Omental fat pad (tissue), 4 donors: ENCODE measurements around the gene DNMBP. TPM values are rescaled to one million over a fixed set of nuclear protein-coding genes. Genes with fewer than 3 reads are reported as not detected.
"Not testable (repeated sequence)": the region's sequence is repeated elsewhere in the genome, so short reads cannot be mapped to it uniquely, and the experiment has no call there.

Source experiments
- ATAC-seq: fragments of 150-250 bp; one replicate; pipeline ENCODE4 v1.9.1; 2016; ENCODE audit warnings: mild to moderate bottlenecking, moderate library complexity; ENCODE audit not compliant: low FRiP score
- DNase-seq: peaks from one replicate; pipeline ENCODE4 v3.0.0-alpha.2; 2019; ENCODE audit warnings: low spot score
- total RNA-seq, 4 donors: library from RNA; depleted of rRNA; stranded (reverse); fragments of >200 nt; gene quantifications; one replicate each; pipeline ENCODE4 v1.1.0, GENCODE V29; 2016
- TF ChIP-seq, protein P1 (sequence below), 3 donors: fragments of 450-650 bp; IDR thresholded peaks; one replicate each; pipeline ENCODE4 v1.5.1; 2016 to 2017; ENCODE audit warnings: antibody characterized with exemption in 3 of 3, mild to moderate bottlenecking in 3 of 3, moderate library complexity in 2 of 3

The DNMBP gene
- total RNA-seq, 4 donors from 2014 or later = 17.5 to 41.3 (median 29.6) TPM

DNA sequence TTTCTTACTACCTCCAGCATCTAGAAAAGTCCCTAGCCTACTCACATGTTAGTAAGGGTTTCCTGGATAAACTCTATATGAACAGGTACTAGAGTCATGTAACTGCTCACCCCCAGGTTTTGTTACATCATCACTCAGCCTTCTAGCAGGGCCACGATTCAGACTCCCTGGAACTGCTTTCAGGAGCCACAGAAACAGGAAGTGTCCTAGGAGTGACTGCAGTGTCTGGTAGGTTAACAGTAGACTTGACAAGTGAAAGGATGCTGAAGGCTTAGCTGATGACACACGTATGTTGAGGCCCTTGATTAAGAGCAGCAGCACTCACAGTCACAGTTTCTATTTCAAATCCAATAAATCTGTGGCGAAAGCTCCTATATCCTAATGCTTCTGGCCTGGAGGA is 101.2 kb downstream of the DNMBP start:
- TF ChIP-seq, protein P1, sequence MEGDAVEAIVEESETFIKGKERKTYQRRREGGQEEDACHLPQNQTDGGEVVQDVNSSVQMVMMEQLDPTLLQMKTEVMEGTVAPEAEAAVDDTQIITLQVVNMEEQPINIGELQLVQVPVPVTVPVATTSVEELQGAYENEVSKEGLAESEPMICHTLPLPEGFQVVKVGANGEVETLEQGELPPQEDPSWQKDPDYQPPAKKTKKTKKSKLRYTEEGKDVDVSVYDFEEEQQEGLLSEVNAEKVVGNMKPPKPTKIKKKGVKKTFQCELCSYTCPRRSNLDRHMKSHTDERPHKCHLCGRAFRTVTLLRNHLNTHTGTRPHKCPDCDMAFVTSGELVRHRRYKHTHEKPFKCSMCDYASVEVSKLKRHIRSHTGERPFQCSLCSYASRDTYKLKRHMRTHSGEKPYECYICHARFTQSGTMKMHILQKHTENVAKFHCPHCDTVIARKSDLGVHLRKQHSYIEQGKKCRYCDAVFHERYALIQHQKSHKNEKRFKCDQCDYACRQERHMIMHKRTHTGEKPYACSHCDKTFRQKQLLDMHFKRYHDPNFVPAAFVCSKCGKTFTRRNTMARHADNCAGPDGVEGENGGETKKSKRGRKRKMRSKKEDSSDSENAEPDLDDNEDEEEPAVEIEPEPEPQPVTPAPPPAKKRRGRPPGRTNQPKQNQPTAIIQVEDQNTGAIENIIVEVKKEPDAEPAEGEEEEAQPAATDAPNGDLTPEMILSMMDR (IDR thresholded peaks at IDR 0.05) = no peak
- ATAC-seq (no peak), DNase-seq (no peak)

DNA sequence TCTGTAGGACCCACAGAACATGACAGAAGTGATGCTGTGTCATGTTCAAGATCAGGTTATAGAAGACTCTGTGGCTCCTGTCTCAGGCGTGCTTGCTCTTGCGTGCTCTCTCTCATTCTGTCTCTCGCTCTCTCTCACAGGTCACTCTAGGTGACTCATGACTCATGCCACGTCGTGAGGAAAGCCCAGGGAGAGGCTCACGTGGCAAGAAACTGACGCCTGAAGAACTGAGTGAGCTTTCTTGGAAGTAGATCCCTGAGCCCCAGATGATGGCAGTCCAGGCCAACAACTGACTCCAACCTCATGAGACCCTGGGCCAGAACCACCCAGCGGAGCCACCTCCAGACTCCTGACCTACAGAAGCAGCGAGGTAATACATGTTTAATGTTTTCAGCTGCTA is 103.3 kb downstream of the DNMBP start:
- DNase-seq (no peak), ATAC-seq (peak; percentile 10)
- TF ChIP-seq, protein P1 (IDR thresholded peaks at IDR 0.05) = no peak

DNA sequence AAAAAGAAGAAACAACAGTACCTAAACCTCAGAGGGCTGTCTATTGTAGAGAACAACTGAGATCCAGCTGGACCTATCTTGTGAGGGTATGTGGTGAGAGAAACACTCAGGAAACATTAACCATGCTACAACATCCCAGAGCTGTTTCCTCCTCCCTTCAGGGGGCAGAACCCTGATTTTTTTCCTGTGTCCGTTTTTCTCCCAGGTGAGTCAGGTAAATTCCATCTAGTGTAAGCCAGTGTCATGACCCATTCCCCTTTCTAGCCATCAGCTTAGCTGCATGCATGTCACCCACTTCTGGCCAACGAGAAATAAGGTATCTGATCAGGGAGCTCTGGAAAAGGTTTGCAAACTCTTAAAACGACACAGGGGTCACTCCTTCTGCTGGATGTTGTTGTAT is 103.8 kb downstream of the DNMBP start:
- TF ChIP-seq, protein P1 (IDR thresholded peaks at IDR 0.05) = no peak
- DNase-seq = no peak
- no peak for ATAC-seq

DNA sequence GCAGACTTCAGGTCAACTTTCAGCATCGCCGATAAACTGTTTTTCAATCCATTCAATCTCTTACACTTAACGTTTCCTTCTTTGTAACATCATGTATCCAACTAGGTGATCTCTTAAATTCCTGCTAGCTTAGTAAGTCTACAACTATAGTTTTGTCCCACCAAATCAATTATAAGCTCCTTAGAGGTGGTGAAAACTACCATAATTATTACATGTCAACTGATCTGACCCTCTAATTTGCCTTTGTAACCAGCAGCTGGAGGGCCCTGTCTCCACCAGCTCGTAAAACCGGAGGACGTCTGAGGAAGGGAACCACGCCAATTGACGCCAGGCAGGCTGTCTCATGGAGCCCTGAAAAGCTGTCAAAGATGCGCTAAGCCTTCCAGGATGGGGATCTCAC is 113.9 kb downstream of the DNMBP start:
- TF ChIP-seq, protein P1 (IDR thresholded peaks at IDR 0.05) = no peak
- DNase-seq (no peak), ATAC-seq (no peak)

DNA sequence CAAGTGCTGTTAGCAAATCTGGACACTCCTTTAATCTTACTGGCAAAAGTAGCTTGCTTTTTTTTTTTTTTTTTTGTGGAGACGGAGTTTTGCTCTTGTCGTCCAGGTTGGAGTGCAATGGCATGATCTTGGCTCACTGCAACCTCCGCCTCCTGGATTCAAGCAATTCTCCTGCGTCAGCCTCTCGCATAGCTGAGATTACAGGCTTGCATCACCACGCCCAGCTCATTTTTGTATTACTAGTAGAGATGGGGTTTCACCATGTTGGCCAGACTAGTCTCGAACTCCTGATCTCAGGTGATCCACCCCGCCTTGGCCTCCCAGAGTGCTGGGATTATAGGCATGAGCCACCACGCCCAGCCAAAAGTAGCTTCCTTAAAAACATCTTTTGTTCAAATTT is 114.7 kb downstream of the DNMBP start:
- not testable (repeated sequence) for ATAC-seq, DNase-seq

DNA sequence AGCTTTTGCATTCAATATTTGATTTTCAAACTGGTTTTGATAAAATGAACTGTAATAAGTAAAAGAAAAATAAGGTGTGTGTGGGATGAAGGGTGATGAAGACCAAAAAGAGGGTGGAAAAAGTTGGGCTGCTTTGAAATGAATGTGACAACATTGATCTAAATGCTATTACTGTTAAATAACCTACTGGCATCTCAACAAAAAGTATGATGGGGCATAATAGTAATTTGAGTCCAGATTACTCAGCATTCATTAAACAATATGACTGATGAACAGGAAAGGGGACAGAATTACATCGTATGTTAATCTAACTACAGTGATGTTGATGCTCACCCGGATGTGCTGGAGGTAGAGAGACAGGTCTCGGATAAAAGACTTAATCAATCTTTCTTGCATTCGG is 115.1 kb downstream of the DNMBP start:
- ATAC-seq = no peak
- no peak for DNase-seq

DNA sequence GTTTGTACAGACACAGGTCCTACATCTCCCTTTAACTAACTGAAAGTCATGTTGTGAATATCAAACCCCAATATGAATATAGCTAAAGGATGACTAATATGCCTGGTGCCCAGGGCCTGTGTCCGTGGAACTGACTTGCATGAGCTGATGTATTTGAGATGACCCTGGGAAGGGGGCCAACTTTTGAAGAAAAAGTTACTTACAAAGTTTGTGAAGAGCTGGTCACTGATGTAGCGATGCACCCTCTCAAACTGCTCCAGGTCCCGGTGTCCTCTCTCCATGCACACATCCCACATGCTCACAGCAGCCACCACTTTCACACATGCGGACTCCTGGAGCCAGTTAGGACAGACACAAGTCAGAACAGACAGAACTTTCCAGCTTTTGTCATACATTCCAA is 121.1 kb downstream of the DNMBP start:
- no peak for DNase-seq
- no peak for ATAC-seq
- TF ChIP-seq, protein P1 (IDR thresholded peaks at IDR 0.05) = no peak

More for the DNA sequence above, 115.1 kb downstream of the DNMBP start:
- TF ChIP-seq, protein P1 (IDR thresholded peaks at IDR 0.05) = no peak

DNA sequence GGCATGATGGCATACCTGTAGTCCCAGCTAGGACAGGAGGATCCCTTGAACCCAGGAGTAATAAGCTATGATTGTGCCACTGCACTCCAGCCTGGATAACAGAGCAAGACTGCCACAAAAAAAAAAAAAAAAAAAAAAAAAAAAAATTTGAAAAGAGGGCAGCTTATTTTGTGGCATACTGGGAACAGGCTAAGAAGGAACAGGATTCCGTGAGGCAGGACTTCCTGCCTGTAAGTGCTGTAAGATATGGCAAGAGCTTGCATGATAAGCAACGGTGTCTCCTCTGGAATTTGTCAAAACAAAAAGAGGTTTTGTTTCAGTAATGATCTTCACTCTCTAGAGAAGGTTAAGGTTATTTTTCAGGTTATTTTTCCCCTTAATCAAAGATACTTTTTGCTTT is 126.2 kb downstream of the DNMBP start:
- DNase-seq (no peak), ATAC-seq (no peak)
- TF ChIP-seq, protein P1 (IDR thresholded peaks at IDR 0.05) = no peak
